ENCODE data around the gene EIPR1.

The EIPR1 gene

GRCh38 chr2:3377612-3378432 lies at the start of gene EIPR1:
TSS of gene EIPR1 (minus strand) at chr2:3377818. CDS start at chr2:3377689, 129 bp downstream.
- peak; percentile 93 to 95 for DNase-seq (ENCODE audit: low read depth in 2 of 2)

- no peak for DNase-seq (ENCODE audit: low read depth in 2 of 2)
These were observed 49.7 kb upstream of the EIPR1 start for GRCh38 chr2:3427272-3427671.

GRCh38 chr2:3426615-3427014 lies 49.0 kb upstream of the EIPR1 start:
- no peak for DNase-seq (ENCODE audit: low read depth in 2 of 2)

- no peak for DNase-seq (ENCODE audit: low read depth in 2 of 2)
These were observed 46.7 kb upstream of the EIPR1 start for GRCh38 chr2:3424171-3424795.

GRCh38 chr2:3423492-3424170 lies 46.0 kb upstream of the EIPR1 start:
- peak in 1 of 2 experiments; percentile 10 for DNase-seq (ENCODE audit: low read depth in 2 of 2)

GRCh38 chr2:3422161-3422779 lies 44.7 kb upstream of the EIPR1 start:
- no peak for DNase-seq (ENCODE audit: low read depth in 2 of 2)

- DNase-seq (ENCODE audit: low read depth in 2 of 2): no peak
These were observed 44.0 kb upstream of the EIPR1 start for GRCh38 chr2:3421580-3421979.

- no peak for DNase-seq (ENCODE audit: low read depth in 2 of 2)
These were observed 43.3 kb upstream of the EIPR1 start for GRCh38 chr2:3420769-3421397.

- no peak for DNase-seq (ENCODE audit: low read depth in 2 of 2)
These were observed 42.6 kb upstream of the EIPR1 start for GRCh38 chr2:3420076-3420768.

GRCh38 chr2:3418766-3419404 lies 41.3 kb upstream of the EIPR1 start:
- DNase-seq (ENCODE audit: low read depth in 2 of 2): no peak

- no peak for DNase-seq (ENCODE audit: low read depth in 2 of 2)
These were observed 36.7 kb upstream of the EIPR1 start for GRCh38 chr2:3414133-3414860.

- DNase-seq (ENCODE audit: low read depth in 2 of 2): no peak
These were observed 36.1 kb upstream of the EIPR1 start for GRCh38 chr2:3413697-3414096.

- DNase-seq (ENCODE audit: low read depth in 2 of 2): no peak
These were observed 33.5 kb upstream of the EIPR1 start for GRCh38 chr2:3411103-3411502.

GRCh38 chr2:3409627-3410170 lies 32.1 kb upstream of the EIPR1 start:
- no peak for DNase-seq (ENCODE audit: low read depth in 2 of 2)

GRCh38 chr2:3408781-3409180 lies 31.2 kb upstream of the EIPR1 start:
- no peak for DNase-seq (ENCODE audit: low read depth in 2 of 2)

- no peak for DNase-seq (ENCODE audit: low read depth in 2 of 2)
These were observed 28.9 kb upstream of the EIPR1 start for GRCh38 chr2:3406501-3406900.

- DNase-seq (ENCODE audit: low read depth in 2 of 2): no peak
These were observed 28.3 kb upstream of the EIPR1 start for GRCh38 chr2:3405876-3406275.

- DNase-seq (ENCODE audit: low read depth in 2 of 2): no peak
These were observed 27.7 kb upstream of the EIPR1 start for GRCh38 chr2:3405307-3405706.

- DNase-seq (ENCODE audit: low read depth in 2 of 2): no peak
These were observed 26.8 kb upstream of the EIPR1 start for GRCh38 chr2:3404349-3404894.
